Ramos (cell line): ENCODE results near the gene SH3GL1.
"Not testable (repeated sequence)": the region's sequence is repeated elsewhere in the genome, so short reads cannot be mapped to it uniquely, and the experiment has no call there.

Experiments used
- in situ Hi-C: fragments of 300-500 bp; cut with MboI; formaldehyde crosslinking; loops from one replicate; pipeline ENCODE4 v1.14.3; 2022; ENCODE audit warnings: low sequenced_read_pairs; ENCODE audit not compliant: unreplicated experiment

Gene SH3GL1

GRCh38 chr19:4350111-4350510 is 50.2 kb downstream of the SH3GL1 start:
- in situ Hi-C loops: no loop called here

GRCh38 chr19:4349225-4349624 is 51.1 kb downstream of the SH3GL1 start:
- in situ Hi-C loops: loop anchor here (5.0 kb wide), 1 partner anchor 77 kb away; no protein-coding TSS in a partner anchor

- in situ Hi-C loops: loop anchor here (5.0 kb wide), 1 partner anchor 75 kb away; no protein-coding TSS in a partner anchor
Observed at GRCh38 chr19:4347521-4347920, 52.8 kb downstream of the SH3GL1 start.

GRCh38 chr19:4346020-4346383 is 54.3 kb downstream of the SH3GL1 start:
- in situ Hi-C loops: loop anchor here (5.0 kb wide), 1 partner anchor 74 kb away; no protein-coding TSS in a partner anchor

GRCh38 chr19:4345342-4346019 is 54.9 kb downstream of the SH3GL1 start:
- in situ Hi-C loops: loop anchor here (5.0 kb wide), 1 partner anchor 73 kb away; no protein-coding TSS in a partner anchor

- in situ Hi-C loops: no loop called here
Observed at GRCh38 chr19:4343370-4344307, 56.7 kb downstream of the SH3GL1 start, which contains the start of gene MPND. Gene MPND (plus strand): TSS chr19:4343562. CDS start chr19:4343594, 32 bp downstream.

GRCh38 chr19:4342615-4343369 is 57.6 kb downstream of the SH3GL1 start:
- in situ Hi-C loops: no loop called here

GRCh38 chr19:4342314-4342614 is 58.1 kb downstream of the SH3GL1 start:
- in situ Hi-C loops: no loop called here

- in situ Hi-C loops: no loop called here
Observed at GRCh38 chr19:4338441-4339355, 61.6 kb downstream of the SH3GL1 start, which contains the start of gene STAP2. Gene STAP2 (minus strand): TSS chr19:4338827. CDS start chr19:4338753, 74 bp downstream.

GRCh38 chr19:4337906-4338440 is 62.4 kb downstream of the SH3GL1 start:
- in situ Hi-C loops: no loop called here

- in situ Hi-C loops: no loop called here
Observed at GRCh38 chr19:4334929-4335570, 65.3 kb downstream of the SH3GL1 start.

- in situ Hi-C loops: no loop called here
Observed at GRCh38 chr19:4329858-4330257, 70.5 kb downstream of the SH3GL1 start.

GRCh38 chr19:4328991-4329681 is 71.2 kb downstream of the SH3GL1 start:
- in situ Hi-C loops: not testable (repeated sequence)

- in situ Hi-C loops: no loop called here
Observed at GRCh38 chr19:4328243-4328990, 71.9 kb downstream of the SH3GL1 start.

GRCh38 chr19:4327877-4328242 is 72.5 kb downstream of the SH3GL1 start:
- in situ Hi-C loops: no loop called here

- in situ Hi-C loops: no loop called here
Observed at GRCh38 chr19:4327252-4327876, 73.0 kb downstream of the SH3GL1 start.

GRCh38 chr19:4326837-4327251 is 73.5 kb downstream of the SH3GL1 start:
- in situ Hi-C loops: no loop called here
